Upper lobe of right lung (tissue), 1 donor: ENCODE measurements around the gene CBX2. TPM values are rescaled to one million over a fixed set of nuclear protein-coding genes. Genes with fewer than 3 reads are reported as not detected.
A peak's percentile ranks its signal among the peaks of the same experiment; 100 is the strongest.

Source experiments
- ATAC-seq: fragments of 200-7000 bp; cut with Tn5 transposase; one replicate; pipeline ENCODE4 v1.9.1; 2020; ENCODE audit warnings: mild to moderate bottlenecking, moderate library complexity
- DNase-seq: peaks from one replicate; pipeline ENCODE4 v3.0.0-alpha.2; 2020
- H3K27ac ChIP-seq: fragments of 200-600 bp; one replicate; pipeline ENCODE4 v1.8.0; 2022
- H3K27me3 ChIP-seq: fragments of 200-600 bp; one replicate; pipeline ENCODE4 v1.8.0; 2022; ENCODE audit warnings: mild to moderate bottlenecking
- H3K36me3 ChIP-seq: fragments of 200-600 bp; one replicate; pipeline ENCODE4 v1.8.0; 2022
- H3K4me1 ChIP-seq: fragments of 200-600 bp; one replicate; pipeline ENCODE4 v1.8.0; 2022
- H3K4me3 ChIP-seq: fragments of 200-600 bp; one replicate; pipeline ENCODE4 v1.8.0; 2022; ENCODE audit warnings: mild to moderate bottlenecking
- H3K9me3 ChIP-seq: fragments of 200-600 bp; one replicate; pipeline ENCODE4 v1.8.0; 2022
- CTCF ChIP-seq: fragments of 200-600 bp; IDR thresholded peaks from one replicate; pipeline ENCODE4 v1.8.0; 2022; ENCODE audit warnings: antibody characterized with exemption
- intact Hi-C: fragments of 100-400 bp; cut with DNase I; formaldehyde crosslinking; loops from one replicate; pipeline ENCODE4 v1.11.0; 2022
- total RNA-seq: library from RNA; stranded (reverse); fragmentation: NEBNext Ultra II Directional; extraction: Animal tissue kit (Norgen Biotek cat#: 25700); gene quantifications from one replicate; pipeline ENCODE4 v1.2.1, GENCODE V29; 2021
- donor health status: DM: no; HTN: yes; CAD: no; lungs with severe emphysema.

The CBX2 gene
- total RNA-seq, 1 donor from 2014 or later = 3.4 TPM

- ATAC-seq (peak; percentile 85), DNase-seq (peak; percentile 79)
- TF ChIP-seq CTCF = peak; percentile 80
- Histone ChIP-seq H3K9me3 (no peaks in the 10 kb centered on the region), H3K4me3 (no peak overlapping the region), H3K36me3 (no peaks in the 10 kb centered on the region), H3K27ac (no peak overlapping the region), H3K4me1 (peaks cover 16% of the 10 kb centered on the region), H3K27me3 (peaks cover 79% of the 10 kb centered on the region)
- intact Hi-C loops = loop anchor here (10.0 kb wide), 2 partner anchors 125 to 185 kb away; no protein-coding TSS in a partner anchor
Observed at GRCh38 chr17:79789943-79790804, 12.2 kb downstream of the CBX2 start.

DNA sequence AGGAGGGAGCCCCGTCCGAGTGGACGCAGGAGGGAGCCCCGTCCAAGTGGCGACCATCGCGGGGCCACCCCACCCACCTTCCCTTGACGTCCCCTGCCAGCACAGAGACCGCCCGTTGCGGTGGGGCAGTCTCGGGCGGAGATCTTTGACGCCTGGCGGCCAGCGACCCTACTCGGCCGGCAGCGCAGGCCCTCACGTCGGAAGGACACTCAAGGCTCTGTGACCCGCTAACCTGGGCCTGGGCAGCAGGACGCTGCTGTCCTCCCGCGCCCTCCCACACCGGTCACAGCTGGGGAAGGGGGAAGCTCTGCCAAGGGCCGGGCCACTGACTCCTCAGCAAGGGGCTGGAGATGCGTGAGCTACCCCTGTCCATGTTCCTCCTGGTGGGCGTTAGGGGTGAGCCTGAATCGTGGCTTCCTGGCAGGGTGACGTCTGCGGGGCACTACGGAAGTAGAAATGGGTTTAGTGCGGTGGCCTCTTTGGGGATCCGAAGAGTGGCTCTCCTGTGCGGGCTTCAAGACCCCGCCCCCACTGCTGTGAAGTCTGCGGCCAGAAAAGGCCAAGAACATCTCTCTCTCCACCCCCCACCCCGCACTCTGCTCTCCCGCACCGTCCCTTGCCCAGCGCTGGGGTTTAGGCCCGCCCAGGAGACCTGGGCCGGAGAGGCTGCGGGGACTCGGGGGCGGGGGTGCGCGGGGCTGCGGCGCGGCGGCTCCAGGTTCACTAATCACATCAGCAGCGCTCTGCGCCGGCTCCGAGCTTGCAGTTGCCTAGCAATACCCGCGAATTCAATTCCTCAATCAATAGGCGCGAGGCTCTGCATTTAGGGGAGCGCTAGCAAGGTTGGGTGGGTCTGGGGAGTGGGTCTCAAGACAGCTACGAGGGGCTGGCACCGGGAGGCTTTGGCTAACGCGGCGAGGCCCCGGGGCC is 13.1 kb downstream of the CBX2 start:
- H3K27ac ChIP-seq = no peak overlapping the region
- H3K36me3 ChIP-seq = no peaks in the 10 kb centered on the region
- intact Hi-C loops = no loop called here
- no peak for ATAC-seq
- no peaks in the 10 kb centered on the region for H3K9me3 ChIP-seq
- no peak overlapping the region for H3K4me3 ChIP-seq
- H3K27me3 ChIP-seq = peaks cover 75% of the 10 kb centered on the region
- no peak for TF ChIP-seq CTCF
- peak; percentile 62 for DNase-seq
- H3K4me1 ChIP-seq = peaks cover 16% of the 10 kb centered on the region

DNA sequence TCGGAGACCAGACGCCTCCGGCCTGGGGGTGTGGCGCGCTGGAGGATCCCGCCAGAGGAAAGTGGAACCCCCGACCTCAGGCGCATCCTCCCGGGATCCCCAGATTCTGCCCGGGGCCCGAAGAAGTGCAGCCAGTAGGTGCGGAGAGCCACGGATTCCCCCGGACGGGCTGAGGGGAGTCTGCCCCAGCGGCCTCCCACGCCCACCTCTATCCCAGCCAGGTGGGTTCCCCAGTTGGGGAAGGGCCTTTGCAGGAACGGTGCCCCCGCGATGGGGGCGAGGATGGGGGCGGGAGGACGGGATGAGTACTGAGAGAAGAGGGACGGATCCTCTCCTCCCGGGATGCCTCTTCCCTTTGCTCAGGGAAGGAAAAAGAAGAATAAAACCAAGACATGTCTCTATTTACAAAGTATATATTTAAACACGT is 13.8 kb downstream of the CBX2 start:
- Histone ChIP-seq H3K4me3 (no peak overlapping the region), H3K4me1 (peaks cover 16% of the 10 kb centered on the region), H3K27me3 (peaks cover 69% of the 10 kb centered on the region), H3K36me3 (no peaks in the 10 kb centered on the region), H3K27ac (no peak overlapping the region), H3K9me3 (no peaks in the 10 kb centered on the region)
- intact Hi-C loops = no loop called here
- no peak for ATAC-seq
- peak; percentile 60 for DNase-seq
- TF ChIP-seq CTCF = no peak

DNA sequence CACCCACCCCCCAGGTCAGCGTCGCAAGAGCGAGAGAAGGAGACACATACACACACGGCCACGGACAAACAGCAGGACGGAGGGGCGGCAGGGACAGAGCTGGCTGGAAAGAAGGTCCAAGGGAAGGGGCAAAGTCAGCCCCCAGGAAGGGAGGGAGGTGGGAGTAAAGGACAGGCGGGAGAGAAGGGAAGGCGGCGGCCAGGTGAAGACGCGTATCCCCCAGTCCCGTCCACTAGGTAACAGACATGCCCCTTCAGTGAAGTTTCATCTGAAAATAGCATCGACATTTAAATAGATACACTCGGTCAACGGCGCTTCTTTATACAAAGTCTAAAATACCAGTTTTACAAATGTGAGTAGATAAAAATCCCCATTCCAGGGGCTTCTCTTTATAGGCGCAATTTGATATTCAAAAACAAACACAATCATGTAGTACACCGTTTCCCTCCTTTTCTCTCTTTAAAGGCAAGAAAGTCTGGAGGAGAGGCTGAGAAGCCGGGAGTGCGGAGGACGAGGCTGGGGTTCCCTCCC is 14.5 kb downstream of the CBX2 start:
- ATAC-seq = no peak
- intact Hi-C loops = no loop called here
- peaks cover 62% of the 10 kb centered on the region for H3K27me3 ChIP-seq

More for the DNA sequence above, 14.5 kb downstream of the CBX2 start:
- H3K4me3 ChIP-seq = peak overlapping the region; percentile 43
- no peaks in the 10 kb centered on the region for H3K36me3 ChIP-seq
- no peaks in the 10 kb centered on the region for H3K9me3 ChIP-seq
- TF ChIP-seq CTCF = no peak
- H3K27ac ChIP-seq = no peak overlapping the region
- peaks cover 16% of the 10 kb centered on the region for H3K4me1 ChIP-seq
- no peak for DNase-seq
